Measurements from ENCODE around the gene GTF3C5. TPM values are rescaled to one million over a fixed set of nuclear protein-coding genes. Genes with fewer than 3 reads are reported as not detected.

Gene GTF3C5
- polyA plus RNA-seq, 3 donors from 2014 or later, result 31.0 to 52.7 (median 41.0) TPM

- H3K9me3 Mint-ChIP-seq, result no peaks in the 10 kb centered on the region
- H3K27ac Mint-ChIP-seq, result no peak overlapping the region
- H3K36me3 Mint-ChIP-seq, result peaks cover 4 to 34% (median 10%) of the 10 kb centered on the region in 3 donors
- H3K4me3 Mint-ChIP-seq, result no peak overlapping the region
- H3K27me3 Mint-ChIP-seq (ENCODE audit: low read depth in 3 of 3), result peaks cover 0 to 2% (median 2%) of the 10 kb centered on the region in 3 donors
- DNase-seq, result no peak
- no peaks in the 10 kb centered on the region for H3K4me1 Mint-ChIP-seq
These were observed 14.3 kb downstream of the GTF3C5 start for GRCh38 chr9:133045132-133045531.

- H3K4me1 Mint-ChIP-seq, result no peaks in the 10 kb centered on the region
- no peaks in the 10 kb centered on the region for H3K9me3 Mint-ChIP-seq
- H3K36me3 Mint-ChIP-seq, result peaks cover 4 to 39% (median 13%) of the 10 kb centered on the region in 3 donors
- peaks cover 0 to 2% (median 2%) of the 10 kb centered on the region in 3 donors for H3K27me3 Mint-ChIP-seq (ENCODE audit: low read depth in 3 of 3)
- H3K4me3 Mint-ChIP-seq, result no peak overlapping the region
- no peak for DNase-seq
- H3K27ac Mint-ChIP-seq, result peak overlapping the region in 1 of 6 donors; percentile 7
These were observed 15.6 kb downstream of the GTF3C5 start for GRCh38 chr9:133046196-133046899.

DNA sequence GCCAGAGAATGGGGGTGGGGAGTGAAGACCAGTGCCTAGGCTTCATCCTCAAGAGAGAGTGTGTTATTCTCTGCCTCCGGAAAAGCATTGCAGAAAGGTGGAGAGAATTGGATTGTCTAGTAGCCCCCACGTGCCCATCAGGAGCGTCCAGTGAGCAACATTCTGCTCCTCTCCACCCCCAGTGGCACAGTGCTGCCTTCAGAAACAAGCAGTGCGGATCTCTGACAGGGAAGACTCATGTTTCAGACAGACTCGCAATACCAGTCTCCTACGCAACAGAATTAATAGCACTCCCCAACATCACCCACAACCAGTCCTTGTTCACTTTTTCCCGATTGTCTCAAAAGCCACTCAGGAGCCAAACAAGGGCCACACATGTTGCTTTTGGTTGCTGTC is 16.1 kb downstream of the GTF3C5 start:
- Mint-ChIP-seq H3K27ac (no peak overlapping the region), H3K27me3 (ENCODE audit: low read depth in 3 of 3) (peaks cover 0 to 2% (median 2%) of the 10 kb centered on the region in 3 donors), H3K4me1 (no peaks in the 10 kb centered on the region), H3K36me3 (peaks cover 4 to 39% (median 13%) of the 10 kb centered on the region in 3 donors), H3K4me3 (no peak overlapping the region), H3K9me3 (no peaks in the 10 kb centered on the region)
- DNase-seq, result no peak

DNA sequence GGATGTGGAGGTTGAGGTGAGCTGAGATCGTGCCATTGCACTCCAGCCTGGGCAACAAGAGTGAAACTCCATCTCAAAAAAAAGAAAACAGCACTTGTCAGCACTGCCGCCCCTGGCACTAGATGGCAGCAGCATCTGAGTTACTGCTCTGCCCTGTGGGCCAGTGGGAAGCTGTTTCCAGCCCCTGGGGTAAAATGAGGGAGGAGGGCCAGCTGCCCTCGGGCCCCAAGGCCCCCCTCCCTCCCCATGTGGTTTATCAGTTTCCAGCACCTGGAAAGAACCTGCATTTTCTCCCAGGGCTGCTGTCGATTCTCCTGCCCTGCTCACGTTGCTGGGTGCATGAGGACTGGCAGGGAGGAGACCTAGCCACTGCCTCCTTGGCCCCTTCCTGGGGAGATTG is 17.8 kb downstream of the GTF3C5 start:
- peak in 2 of 3 donors; percentile 21 to 40 for DNase-seq
- Mint-ChIP-seq H3K36me3 (peaks cover 4 to 30% (median 13%) of the 10 kb centered on the region in 3 donors), H3K27ac (no peak overlapping the region), H3K4me3 (no peak overlapping the region), H3K9me3 (no peaks in the 10 kb centered on the region), H3K4me1 (no peaks in the 10 kb centered on the region), H3K27me3 (ENCODE audit: low read depth in 3 of 3) (peaks cover 0 to 3% (median 2%) of the 10 kb centered on the region in 3 donors)

DNA sequence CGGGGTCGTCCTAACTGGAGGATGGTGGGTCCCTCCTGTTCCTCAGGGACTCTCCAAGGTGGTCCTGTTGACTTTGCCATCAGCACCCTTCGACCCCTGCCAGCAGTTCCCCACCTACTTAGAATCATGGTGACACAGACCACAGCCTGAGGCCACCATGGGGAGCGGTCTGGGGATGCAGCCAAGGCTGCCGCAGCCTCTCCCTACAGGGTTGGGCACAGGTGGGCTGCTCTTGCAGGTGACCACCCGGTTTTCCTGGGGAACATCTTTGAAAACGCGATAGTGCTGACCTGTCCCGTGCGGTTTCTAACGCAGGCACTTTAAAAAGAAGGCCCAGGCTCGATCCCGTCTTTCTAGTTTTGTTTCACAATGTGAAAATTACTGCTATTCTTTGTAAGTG is 18.2 kb downstream of the GTF3C5 start:
- Mint-ChIP-seq H3K36me3 (peaks cover 4 to 35% (median 16%) of the 10 kb centered on the region in 3 donors), H3K4me3 (no peak overlapping the region), H3K27ac (no peak overlapping the region), H3K4me1 (no peaks in the 10 kb centered on the region), H3K9me3 (no peaks in the 10 kb centered on the region), H3K27me3 (ENCODE audit: low read depth in 3 of 3) (peaks cover 0 to 4% (median 2%) of the 10 kb centered on the region in 3 donors)
- DNase-seq, result no peak

- Mint-ChIP-seq H3K9me3 (no peaks in the 10 kb centered on the region), H3K27me3 (ENCODE audit: low read depth in 3 of 3) (peaks cover 0 to 4% (median 2%) of the 10 kb centered on the region in 3 donors), H3K27ac (no peak overlapping the region), H3K4me3 (no peak overlapping the region), H3K36me3 (peaks cover 4 to 32% (median 11%) of the 10 kb centered on the region in 3 donors), H3K4me1 (no peaks in the 10 kb centered on the region)
- DNase-seq, result no peak
These were observed 19.3 kb downstream of the GTF3C5 start for GRCh38 chr9:133050142-133050541.

GRCh38 chr9:133050781-133051180 is 20.0 kb downstream of the GTF3C5 start:
- DNase-seq, result no peak
- peaks cover 4 to 34% (median 11%) of the 10 kb centered on the region in 3 donors for H3K36me3 Mint-ChIP-seq
- H3K4me3 Mint-ChIP-seq, result no peak overlapping the region
- no peak overlapping the region for H3K27ac Mint-ChIP-seq
- H3K27me3 Mint-ChIP-seq (ENCODE audit: low read depth in 3 of 3), result peaks cover 0 to 4% (median 2%) of the 10 kb centered on the region in 3 donors
- H3K4me1 Mint-ChIP-seq, result no peaks in the 10 kb centered on the region
- no peaks in the 10 kb centered on the region for H3K9me3 Mint-ChIP-seq

DNA sequence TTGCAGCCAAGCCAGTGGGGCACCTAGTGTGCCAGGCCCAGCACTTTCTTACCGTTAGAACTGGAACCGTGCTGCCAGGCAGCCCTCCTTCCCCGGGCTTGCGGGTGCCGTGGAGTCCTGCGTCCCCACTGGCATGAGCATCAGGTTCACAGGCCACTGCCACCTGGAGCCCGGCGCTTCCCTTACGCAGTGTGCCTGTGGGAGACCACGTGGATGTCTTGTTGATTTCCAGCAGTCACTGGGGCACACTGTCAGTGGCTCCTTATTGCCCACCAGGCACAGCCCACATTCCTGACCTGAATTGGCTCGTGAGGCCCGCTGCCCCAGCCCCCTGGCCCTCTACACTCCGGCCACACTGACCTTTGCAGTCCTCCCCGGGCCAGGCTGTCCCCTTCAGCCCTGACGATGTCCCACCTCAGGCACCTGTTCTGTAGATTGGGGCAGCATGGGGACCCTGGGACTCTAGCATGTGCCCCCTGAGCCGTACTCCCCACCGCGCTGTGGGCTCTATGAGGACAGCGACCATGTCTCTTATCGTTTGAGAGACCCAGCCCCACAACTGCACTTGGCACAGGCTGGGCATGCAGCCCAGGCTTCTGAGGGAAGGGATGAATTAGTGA is 20.6 kb downstream of the GTF3C5 start:
- Mint-ChIP-seq H3K27me3 (ENCODE audit: low read depth in 3 of 3) (peaks cover 0 to 4% (median 0%) of the 10 kb centered on the region in 3 donors), H3K9me3 (no peaks in the 10 kb centered on the region), H3K36me3 (peaks cover 8 to 39% (median 15%) of the 10 kb centered on the region in 3 donors), H3K4me1 (no peaks in the 10 kb centered on the region), H3K4me3 (no peak overlapping the region), H3K27ac (no peak overlapping the region)
- DNase-seq, result no peak

DNA sequence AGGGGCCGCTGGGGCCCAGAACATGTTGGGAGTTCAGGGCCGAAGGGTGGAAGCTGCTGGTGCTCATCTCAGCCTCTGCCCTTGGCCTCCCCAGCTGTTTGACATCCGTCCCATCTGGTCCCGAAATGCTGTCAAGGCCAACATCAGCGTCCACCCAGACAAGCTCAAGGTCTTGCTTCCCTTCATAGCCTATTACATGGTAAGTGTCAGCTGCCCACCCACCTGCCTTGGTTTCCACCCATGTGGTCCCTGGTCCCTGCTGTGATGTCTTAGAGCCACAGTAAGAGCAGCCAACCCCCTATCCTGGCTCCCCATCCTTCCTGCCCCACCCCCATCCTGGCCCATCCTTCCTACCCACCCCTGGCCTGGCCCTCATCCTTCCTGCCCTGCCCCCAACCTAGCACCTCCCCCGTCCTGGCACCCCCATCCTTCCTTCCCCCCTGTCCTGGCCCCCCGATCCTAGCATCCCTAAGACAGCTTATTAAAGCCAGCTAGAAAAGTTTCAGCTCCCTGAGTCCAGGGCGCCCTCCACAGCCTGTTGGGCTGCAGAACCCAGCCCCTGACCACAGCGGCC is 21.3 kb downstream of the GTF3C5 start:
- H3K4me3 Mint-ChIP-seq, result no peak overlapping the region
- H3K9me3 Mint-ChIP-seq, result no peaks in the 10 kb centered on the region
- H3K36me3 Mint-ChIP-seq, result peaks cover 11 to 34% (median 18%) of the 10 kb centered on the region in 3 donors
- no peaks in the 10 kb centered on the region for H3K4me1 Mint-ChIP-seq
- no peak for DNase-seq
- H3K27ac Mint-ChIP-seq, result no peak overlapping the region
- H3K27me3 Mint-ChIP-seq (ENCODE audit: low read depth in 3 of 3), result peaks cover 0 to 4% (median 0%) of the 10 kb centered on the region in 3 donors

- peaks cover 0 to 3% (median 2%) of the 10 kb centered on the region in 3 donors for H3K27me3 Mint-ChIP-seq (ENCODE audit: low read depth in 3 of 3)
- H3K36me3 Mint-ChIP-seq, result peaks cover 8 to 33% (median 18%) of the 10 kb centered on the region in 3 donors
- no peak overlapping the region for H3K4me3 Mint-ChIP-seq
- H3K27ac Mint-ChIP-seq, result no peak overlapping the region
- no peaks in the 10 kb centered on the region for H3K9me3 Mint-ChIP-seq
- DNase-seq, result no peak
- H3K4me1 Mint-ChIP-seq, result peaks cover 14% of the 10 kb centered on the region in 2 donors
These were observed 23.5 kb downstream of the GTF3C5 start for GRCh38 chr9:133054194-133054890.

DNA sequence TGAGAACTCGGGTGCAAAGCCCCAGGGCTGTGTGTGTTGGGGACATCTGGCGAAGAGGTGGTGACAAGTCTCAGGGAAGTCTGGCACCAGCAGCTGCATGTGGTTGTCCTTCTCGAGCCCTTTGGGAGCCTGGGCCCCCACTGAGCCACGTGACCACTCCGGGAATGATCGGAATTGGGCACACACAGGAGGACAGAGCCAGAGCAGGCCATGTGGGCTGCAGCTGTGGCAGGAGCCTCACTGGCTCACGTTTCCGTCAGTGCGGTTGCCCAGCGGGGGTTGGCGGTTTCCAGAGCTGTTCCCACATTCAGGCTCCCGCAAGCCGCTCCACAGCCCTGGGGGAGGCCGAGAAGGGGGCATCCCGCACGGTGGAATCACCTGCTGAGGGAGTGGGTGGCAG is 24.2 kb downstream of the GTF3C5 start:
- no peaks in the 10 kb centered on the region for H3K9me3 Mint-ChIP-seq
- H3K27ac Mint-ChIP-seq, result no peak overlapping the region
- peaks cover 6 to 27% (median 13%) of the 10 kb centered on the region in 3 donors for H3K36me3 Mint-ChIP-seq
- peaks cover 20% of the 10 kb centered on the region in 2 donors for H3K4me1 Mint-ChIP-seq
- DNase-seq, result no peak
- no peak overlapping the region for H3K4me3 Mint-ChIP-seq
- H3K27me3 Mint-ChIP-seq (ENCODE audit: low read depth in 3 of 3), result peaks cover 0 to 3% (median 2%) of the 10 kb centered on the region in 3 donors

GRCh38 chr9:133055788-133056420 is 25.1 kb downstream of the GTF3C5 start:
- H3K36me3 Mint-ChIP-seq, result peaks cover 6 to 22% (median 11%) of the 10 kb centered on the region in 3 donors
- no peak overlapping the region for H3K27ac Mint-ChIP-seq
- peaks cover 24 to 26% of the 10 kb centered on the region in 2 donors for H3K4me1 Mint-ChIP-seq
- peaks cover 0 to 3% (median 2%) of the 10 kb centered on the region in 3 donors for H3K27me3 Mint-ChIP-seq (ENCODE audit: low read depth in 3 of 3)
- DNase-seq, result no peak
- H3K4me3 Mint-ChIP-seq, result no peak overlapping the region
- H3K9me3 Mint-ChIP-seq, result no peaks in the 10 kb centered on the region

DNA sequence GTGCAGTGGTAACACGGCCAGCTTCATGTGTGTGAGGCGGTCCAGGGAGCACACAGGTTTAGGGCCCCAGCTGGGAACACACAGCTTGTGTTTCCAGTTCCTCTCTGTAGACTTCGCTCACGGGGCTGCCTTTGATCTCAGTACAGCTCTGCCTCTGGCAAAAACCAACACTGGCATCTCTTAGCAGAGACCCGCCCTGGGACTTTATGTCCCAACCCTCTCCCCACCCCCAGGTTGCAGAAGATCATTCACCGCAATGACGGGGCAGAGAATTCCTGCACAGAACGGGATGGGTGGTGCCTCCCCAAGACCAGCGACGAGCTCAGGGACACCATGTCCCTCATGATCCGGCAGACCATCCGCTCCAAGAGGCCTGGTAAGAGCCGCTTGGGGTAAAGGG is 25.7 kb downstream of the GTF3C5 start:
- Mint-ChIP-seq H3K4me3 (no peak overlapping the region), H3K4me1 (peaks cover 26 to 27% of the 10 kb centered on the region in 2 donors), H3K27ac (no peak overlapping the region), H3K36me3 (peaks cover 6 to 20% (median 10%) of the 10 kb centered on the region in 3 donors), H3K27me3 (ENCODE audit: low read depth in 3 of 3) (peaks cover 0 to 3% (median 2%) of the 10 kb centered on the region in 3 donors), H3K9me3 (no peaks in the 10 kb centered on the region)
- no peak for DNase-seq
